HepG2 (cell line): ENCODE data around the gene FOSB. TPM values are rescaled to one million over a fixed set of nuclear protein-coding genes. Genes with fewer than 3 reads are reported as not detected.
A peak's percentile ranks its signal among the peaks of the same experiment; 100 is the strongest.

Experiments used
- BHLHE40 ChIP-seq: IDR thresholded peaks from 2 replicates; pipeline ENCODE4 v1.6.1; 2011; ENCODE audit warnings: low read length, improper control_type of control experiment
- BRD4 ChIP-seq: sonication (generic); formaldehyde crosslinking; IDR thresholded peaks from 2 replicates; pipeline ENCODE4 v1.4.0; 2020; ENCODE audit warnings: missing genetic modification reagents
- CENPT ChIP-seq: sonication (generic); formaldehyde crosslinking; IDR thresholded peaks from 2 replicates; pipeline ENCODE4 v1.8.0; 2022; ENCODE audit warnings: low read depth, mild to moderate bottlenecking, moderate library complexity, missing genetic modification reagents
- CHD2 ChIP-seq: IDR thresholded peaks from 2 replicates; pipeline ENCODE4 v1.6.1; 2011; ENCODE audit warnings: low read depth, low read length, improper control_type of control experiment
- E2F1 ChIP-seq: sonication (generic); formaldehyde crosslinking; IDR thresholded peaks from 2 replicates; pipeline ENCODE4 v1.5.0; 2020; ENCODE audit warnings: missing genetic modification reagents
- HDAC1 ChIP-seq: sonication (generic); formaldehyde crosslinking; IDR thresholded peaks from 2 replicates; pipeline ENCODE4 v1.5.1; 2020; ENCODE audit warnings: mild to moderate bottlenecking, missing genetic modification reagents
- KLF11 ChIP-seq: IDR thresholded peaks from 2 replicates; pipeline ENCODE4 v1.6.1; 2016; ENCODE audit warnings: missing compliant biosample characterization
- KLF15 ChIP-seq: sonication (generic); formaldehyde crosslinking; IDR thresholded peaks from 2 replicates; pipeline ENCODE4 v1.8.1; 2023; ENCODE audit warnings: borderline replicate concordance, mild to moderate bottlenecking, inconsistent platforms, missing genetic modification reagents, mixed read lengths
- PRDM4 ChIP-seq: sonication (generic); formaldehyde crosslinking; IDR thresholded peaks from 2 replicates; pipeline ENCODE4 v1.9.0; 2021; ENCODE audit warnings: missing genetic modification reagents, borderline replicate concordance
- TARDBP ChIP-seq: sonication (generic); formaldehyde crosslinking; IDR thresholded peaks from 2 replicates; pipeline ENCODE4 v1.8.0; 2022; ENCODE audit warnings: mild to moderate bottlenecking, missing genetic modification reagents
- ZNF326 ChIP-seq: sonication (generic); formaldehyde crosslinking; IDR thresholded peaks from 2 replicates; pipeline ENCODE4 v1.4.0; 2020; ENCODE audit warnings: missing genetic modification reagents, borderline replicate concordance
- ZNF768 ChIP-seq: sonication (generic); formaldehyde crosslinking; IDR thresholded peaks from 2 replicates; pipeline ENCODE4 v1.4.0; 2020; ENCODE audit warnings: missing genetic modification reagents
- ZNF772 ChIP-seq: sonication (generic); formaldehyde crosslinking; IDR thresholded peaks from 2 replicates; pipeline ENCODE4 v1.5.0; 2020; ENCODE audit warnings: mild to moderate bottlenecking, missing genetic modification reagents
- ZSCAN20 ChIP-seq: sonication (generic); formaldehyde crosslinking; IDR thresholded peaks from 2 replicates; pipeline ENCODE4 v1.4.0; 2020; ENCODE audit warnings: missing genetic modification reagents, mild to moderate bottlenecking, borderline replicate concordance
- polyA plus RNA-seq, 8 experiments: library from polyadenylated mRNA; depleted of rRNA in 3 of 8; stranded (reverse) in 7 of 8; unstranded in 1 of 8; fragments of >200 nt; fragmentation: Illumina TruSeq in 4 of 8; extraction: Trizol in 4 of 8; gene quantifications; 2 replicates each; pipeline versions ENCODE4 v1.2.1 to v1.2.3, GENCODE V29; 2011 to 2016; ENCODE audit warnings: low read depth in 4 of 8, missing spikeins in 1 of 8, mixed read lengths in 1 of 8; ENCODE audit not compliant: insufficient read depth in 1 of 8
- total RNA-seq, 5 experiments: library from RNA; depleted of rRNA; stranded (reverse); fragments of >200 nt; fragmentation: Illumina TruSeq; extraction: Trizol; gene quantifications; 2 replicates each; pipeline ENCODE4 v1.2.3, GENCODE V29; 2016; ENCODE audit warnings: low read depth in 1 of 5
- TF ChIP-seq, protein P1 (sequence below): sonication (generic); formaldehyde crosslinking; IDR thresholded peaks from 2 replicates; pipeline ENCODE4 v1.4.0; 2020; ENCODE audit warnings: missing genetic modification reagents
- TF ChIP-seq, protein P2 (sequence below): sonication (generic); formaldehyde crosslinking; IDR thresholded peaks from 2 replicates; pipeline ENCODE4 v1.5.0; 2020; ENCODE audit warnings: mild to moderate bottlenecking, missing genetic modification reagents
- TF ChIP-seq, protein P3 (sequence below): sonication (generic); formaldehyde crosslinking; IDR thresholded peaks from 2 replicates; pipeline ENCODE4 v1.4.0; 2020; ENCODE audit warnings: missing genetic modification reagents
- TF ChIP-seq, protein P4 (sequence below): sonication (generic); formaldehyde crosslinking; IDR thresholded peaks from 2 replicates; pipeline ENCODE4 v1.4.0; 2020; ENCODE audit warnings: mild to moderate bottlenecking, low read depth, missing genetic modification reagents

FOSB gene
- total and polyA plus RNA-seq, 2 of the 13 experiments (the other 11 are each of a cell fraction or from before 2014, with no cell fraction given) = 2.8 to 6.0 TPM

- TF ChIP-seq, protein P1, sequence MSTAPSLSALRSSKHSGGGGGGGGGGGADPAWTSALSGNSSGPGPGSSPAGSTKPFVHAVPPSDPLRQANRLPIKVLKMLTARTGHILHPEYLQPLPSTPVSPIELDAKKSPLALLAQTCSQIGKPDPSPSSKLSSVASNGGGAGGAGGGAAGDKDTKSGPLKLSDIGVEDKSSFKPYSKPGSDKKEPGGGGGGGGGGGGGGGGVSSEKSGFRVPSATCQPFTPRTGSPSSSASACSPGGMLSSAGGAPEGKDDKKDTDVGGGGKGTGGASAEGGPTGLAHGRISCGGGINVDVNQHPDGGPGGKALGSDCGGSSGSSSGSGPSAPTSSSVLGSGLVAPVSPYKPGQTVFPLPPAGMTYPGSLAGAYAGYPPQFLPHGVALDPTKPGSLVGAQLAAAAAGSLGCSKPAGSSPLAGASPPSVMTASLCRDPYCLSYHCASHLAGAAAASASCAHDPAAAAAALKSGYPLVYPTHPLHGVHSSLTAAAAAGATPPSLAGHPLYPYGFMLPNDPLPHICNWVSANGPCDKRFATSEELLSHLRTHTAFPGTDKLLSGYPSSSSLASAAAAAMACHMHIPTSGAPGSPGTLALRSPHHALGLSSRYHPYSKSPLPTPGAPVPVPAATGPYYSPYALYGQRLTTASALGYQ (CRISPR knock-in tag) = no peak
- no peak for TF ChIP-seq ZNF326
- TF ChIP-seq, protein P2, sequence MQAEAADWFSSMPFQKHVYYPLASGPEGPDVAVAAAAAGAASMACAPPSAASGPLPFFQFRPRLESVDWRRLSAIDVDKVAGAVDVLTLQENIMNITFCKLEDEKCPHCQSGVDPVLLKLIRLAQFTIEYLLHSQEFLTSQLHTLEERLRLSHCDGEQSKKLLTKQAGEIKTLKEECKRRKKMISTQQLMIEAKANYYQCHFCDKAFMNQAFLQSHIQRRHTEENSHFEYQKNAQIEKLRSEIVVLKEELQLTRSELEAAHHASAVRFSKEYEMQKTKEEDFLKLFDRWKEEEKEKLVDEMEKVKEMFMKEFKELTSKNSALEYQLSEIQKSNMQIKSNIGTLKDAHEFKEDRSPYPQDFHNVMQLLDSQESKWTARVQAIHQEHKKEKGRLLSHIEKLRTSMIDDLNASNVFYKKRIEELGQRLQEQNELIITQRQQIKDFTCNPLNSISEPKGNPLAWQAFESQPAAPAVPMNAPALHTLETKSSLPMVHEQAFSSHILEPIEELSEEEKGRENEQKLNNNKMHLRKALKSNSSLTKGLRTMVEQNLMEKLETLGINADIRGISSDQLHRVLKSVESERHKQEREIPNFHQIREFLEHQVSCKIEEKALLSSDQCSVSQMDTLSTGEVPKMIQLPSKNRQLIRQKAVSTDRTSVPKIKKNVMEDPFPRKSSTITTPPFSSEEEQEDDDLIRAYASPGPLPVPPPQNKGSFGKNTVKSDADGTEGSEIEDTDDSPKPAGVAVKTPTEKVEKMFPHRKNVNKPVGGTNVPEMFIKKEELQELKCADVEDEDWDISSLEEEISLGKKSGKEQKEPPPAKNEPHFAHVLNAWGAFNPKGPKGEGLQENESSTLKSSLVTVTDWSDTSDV (CRISPR knock-in tag) = no peak
- TF ChIP-seq, protein P3, sequence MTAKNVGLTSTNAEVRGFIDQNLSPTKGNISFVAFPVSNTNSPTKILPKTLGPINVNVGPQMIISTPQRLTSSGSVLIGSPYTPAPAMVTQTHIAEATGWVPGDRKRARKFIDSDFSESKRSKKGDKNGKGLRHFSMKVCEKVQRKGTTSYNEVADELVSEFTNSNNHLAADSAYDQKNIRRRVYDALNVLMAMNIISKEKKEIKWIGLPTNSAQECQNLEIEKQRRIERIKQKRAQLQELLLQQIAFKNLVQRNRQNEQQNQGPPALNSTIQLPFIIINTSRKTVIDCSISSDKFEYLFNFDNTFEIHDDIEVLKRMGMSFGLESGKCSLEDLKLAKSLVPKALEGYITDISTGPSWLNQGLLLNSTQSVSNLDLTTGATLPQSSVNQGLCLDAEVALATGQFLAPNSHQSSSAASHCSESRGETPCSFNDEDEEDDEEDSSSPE (CRISPR knock-in tag) = peak; percentile 84
- peak; percentile 84 for TF ChIP-seq HDAC1 (CRISPR knock-in tag)
- 0 out of 2 replicates have a peak, but pooled peaks have one; percentile 19 for TF ChIP-seq CHD2
- TF ChIP-seq, protein P4, sequence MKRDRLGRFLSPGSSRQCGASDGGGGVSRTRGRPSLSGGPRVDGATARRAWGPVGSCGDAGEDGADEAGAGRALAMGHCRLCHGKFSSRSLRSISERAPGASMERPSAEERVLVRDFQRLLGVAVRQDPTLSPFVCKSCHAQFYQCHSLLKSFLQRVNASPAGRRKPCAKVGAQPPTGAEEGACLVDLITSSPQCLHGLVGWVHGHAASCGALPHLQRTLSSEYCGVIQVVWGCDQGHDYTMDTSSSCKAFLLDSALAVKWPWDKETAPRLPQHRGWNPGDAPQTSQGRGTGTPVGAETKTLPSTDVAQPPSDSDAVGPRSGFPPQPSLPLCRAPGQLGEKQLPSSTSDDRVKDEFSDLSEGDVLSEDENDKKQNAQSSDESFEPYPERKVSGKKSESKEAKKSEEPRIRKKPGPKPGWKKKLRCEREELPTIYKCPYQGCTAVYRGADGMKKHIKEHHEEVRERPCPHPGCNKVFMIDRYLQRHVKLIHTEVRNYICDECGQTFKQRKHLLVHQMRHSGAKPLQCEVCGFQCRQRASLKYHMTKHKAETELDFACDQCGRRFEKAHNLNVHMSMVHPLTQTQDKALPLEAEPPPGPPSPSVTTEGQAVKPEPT = 0 out of 2 replicates have a peak, but pooled peaks have one; percentile 43
- TF ChIP-seq KLF15 (CRISPR knock-in tag) = no peak
- no peak for TF ChIP-seq KLF11
- TF ChIP-seq ZNF768 = peak; percentile 48; the same call in 1 of the 2 replicates
- peak; percentile 63; the same call in 1 of the 2 replicates for TF ChIP-seq TARDBP (CRISPR knock-in tag)
- TF ChIP-seq BHLHE40 = no peak
- TF ChIP-seq BRD4 (CRISPR knock-in tag) = no peak
- TF ChIP-seq PRDM4 = no peak
- TF ChIP-seq ZNF772 (CRISPR knock-in tag) = no peak
- TF ChIP-seq ZSCAN20 (CRISPR knock-in tag) = no peak
- TF ChIP-seq CENPT (CRISPR knock-in tag) = no peak
- peak; percentile 72 for TF ChIP-seq E2F1
Observed at GRCh38 chr19:45444318-45445041, 23.3 kb upstream of the FOSB start (continued).
